Measurements from ENCODE around the gene SCN4B.
"Not testable (repeated sequence)": the region's sequence is repeated elsewhere in the genome, so short reads cannot be mapped to it uniquely, and the experiment has no call there.

Gene SCN4B, protein sequence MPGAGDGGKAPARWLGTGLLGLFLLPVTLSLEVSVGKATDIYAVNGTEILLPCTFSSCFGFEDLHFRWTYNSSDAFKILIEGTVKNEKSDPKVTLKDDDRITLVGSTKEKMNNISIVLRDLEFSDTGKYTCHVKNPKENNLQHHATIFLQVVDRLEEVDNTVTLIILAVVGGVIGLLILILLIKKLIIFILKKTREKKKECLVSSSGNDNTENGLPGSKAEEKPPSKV

DNA sequence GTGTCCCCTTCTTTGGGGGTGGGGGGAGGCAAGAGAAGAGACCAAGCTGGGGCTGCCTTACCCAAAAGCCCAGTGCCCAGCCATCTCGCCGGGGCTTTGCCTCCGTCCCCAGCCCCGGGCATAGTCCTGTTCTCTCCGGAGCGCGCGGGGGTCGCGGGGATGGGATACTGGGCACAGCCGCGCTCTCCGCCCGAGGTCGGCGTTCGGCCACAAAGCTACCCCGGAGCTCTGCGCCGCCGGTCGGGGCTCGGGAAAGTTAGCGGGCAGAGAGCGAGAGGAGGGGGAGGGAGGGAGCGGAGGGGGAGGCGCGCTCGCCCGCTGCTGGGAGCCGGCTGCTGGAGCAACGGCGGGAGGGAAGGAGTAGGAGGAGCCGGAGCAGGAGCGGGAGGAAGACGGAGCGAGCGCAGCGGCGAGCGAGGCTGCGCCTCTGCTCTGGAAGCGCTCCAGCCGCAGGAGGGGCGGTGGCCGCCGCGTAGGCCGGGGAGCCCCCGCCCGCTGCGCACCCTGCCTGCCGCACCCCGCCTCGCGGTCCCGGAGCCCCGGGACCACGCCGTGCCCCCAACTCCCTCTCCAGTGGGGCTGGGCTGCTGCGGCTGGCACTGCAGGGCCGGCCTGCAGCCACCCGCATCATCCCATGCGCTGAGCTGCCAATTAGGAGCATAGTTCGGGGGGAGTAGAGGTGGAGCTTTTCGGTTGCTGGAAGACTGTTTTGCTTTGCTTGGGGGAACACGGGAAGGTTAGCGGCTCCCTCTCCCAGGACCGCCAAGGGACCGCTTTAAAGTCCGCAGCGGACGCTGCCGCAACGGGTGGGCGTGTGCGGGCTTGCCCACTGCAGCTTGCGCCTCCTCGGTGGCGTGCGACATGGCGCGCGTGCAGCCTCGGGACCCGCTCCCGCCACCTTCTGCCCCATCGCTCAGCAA is at the start of gene SCN4B:
SCN4B (minus strand) TSS at position 272 of the 920 bp plus-strand sequence; CDS start at position 122, 150 bp downstream.
- DNase-seq (ENCODE audit: extremely low read depth in 1 of 2, low read depth in 1 of 2) = no peak

DNA sequence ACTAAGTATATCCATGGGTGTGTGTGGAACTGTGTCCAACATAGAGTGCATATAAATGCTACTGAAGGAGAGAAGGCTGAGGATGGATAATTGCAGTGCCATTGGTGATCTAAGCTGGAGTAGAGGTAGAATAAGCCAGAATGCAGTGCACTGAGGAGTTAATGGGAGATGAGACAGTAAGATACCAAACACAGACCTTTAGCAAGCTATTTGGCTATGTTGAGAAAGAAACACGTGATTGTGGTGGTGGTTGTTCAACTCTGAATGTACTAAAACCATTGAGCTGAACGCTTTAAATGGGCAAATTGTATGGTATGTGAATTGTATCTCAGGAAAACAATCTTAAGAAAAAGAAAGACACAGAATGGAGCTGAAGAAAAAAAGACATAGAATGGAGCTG is 49.3 kb upstream of the SCN4B start:
- no peak for DNase-seq (ENCODE audit: extremely low read depth in 1 of 2, low read depth in 1 of 2)

DNA sequence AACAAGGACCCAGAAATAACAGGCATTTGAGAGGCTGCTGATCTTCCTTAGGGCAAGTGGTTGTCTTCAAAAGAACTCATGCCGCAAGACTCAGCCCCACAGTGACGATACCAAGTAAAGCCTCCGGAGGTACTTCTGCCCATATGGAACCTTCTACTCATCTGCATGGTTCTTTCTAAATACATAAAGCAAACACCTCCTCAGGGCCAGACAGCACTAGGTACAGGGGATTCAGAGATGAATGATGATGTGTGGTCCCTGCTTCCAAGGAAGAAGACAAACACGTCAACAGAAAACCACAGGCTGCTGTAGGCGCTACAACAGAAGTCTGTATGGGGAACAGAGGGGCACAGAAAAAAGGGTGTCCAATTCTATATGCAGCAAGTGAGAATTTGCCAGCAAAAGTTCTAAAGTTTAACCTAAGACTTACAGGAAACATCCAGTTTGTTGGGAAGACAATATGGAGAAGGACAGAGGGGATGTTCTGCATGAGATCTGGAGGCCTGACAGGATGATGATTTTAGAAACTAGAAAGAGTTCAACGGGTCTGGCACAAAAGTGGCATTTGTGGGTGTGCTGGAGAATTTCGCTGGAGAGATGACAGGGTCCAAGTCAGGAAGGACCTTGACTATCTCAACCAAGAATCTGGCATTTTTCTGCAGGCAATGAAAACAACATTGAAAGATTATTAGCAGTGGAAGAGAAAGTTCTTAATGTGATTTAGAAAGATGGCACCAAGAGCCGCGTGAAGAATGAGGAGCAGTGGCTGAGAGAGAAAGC is 48.5 kb upstream of the SCN4B start:
- peak in 1 of 2 donors; percentile 42 for DNase-seq (ENCODE audit: extremely low read depth in 1 of 2, low read depth in 1 of 2)

DNA sequence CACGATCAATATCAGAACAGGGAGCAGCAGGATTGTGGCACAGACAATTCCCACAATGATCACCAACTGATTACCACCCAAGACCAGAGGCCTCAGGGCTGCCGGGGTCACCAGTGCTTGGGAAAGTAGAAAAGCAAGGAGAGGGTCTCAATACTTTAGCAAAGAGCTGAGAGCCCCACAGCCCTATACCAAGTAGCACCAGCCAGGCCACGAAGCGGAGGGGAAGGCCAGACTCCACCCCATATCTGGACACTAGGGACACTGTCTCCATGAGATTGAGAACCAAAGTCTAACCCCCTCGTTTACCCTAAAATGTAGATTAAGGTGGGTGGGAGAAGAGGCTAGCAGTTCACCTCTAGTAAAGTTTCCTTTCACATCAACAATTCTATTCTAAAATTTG is 47.9 kb upstream of the SCN4B start:
- DNase-seq (ENCODE audit: extremely low read depth in 1 of 2, low read depth in 1 of 2) = no peak

DNA sequence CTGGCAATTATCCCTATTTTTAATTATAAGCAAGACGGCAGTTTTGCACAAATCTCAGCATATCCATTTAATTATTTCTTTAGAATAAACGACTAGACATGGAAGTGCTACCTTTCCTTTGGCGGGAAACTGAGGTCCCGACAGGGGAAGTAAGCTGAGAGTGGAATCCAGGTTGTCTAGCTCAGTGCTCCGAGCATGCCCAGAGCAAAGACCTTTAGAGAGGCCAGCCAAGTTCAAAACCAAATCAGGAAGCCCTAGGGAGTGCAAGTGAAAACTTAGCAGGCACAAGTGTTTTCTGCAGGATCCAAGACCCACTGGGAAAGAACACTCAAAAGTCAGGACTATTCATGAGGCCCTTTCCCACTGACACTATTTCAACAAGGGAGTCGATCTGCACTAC is 46.5 kb upstream of the SCN4B start:
- no peak for DNase-seq (ENCODE audit: extremely low read depth in 1 of 2, low read depth in 1 of 2)

DNA sequence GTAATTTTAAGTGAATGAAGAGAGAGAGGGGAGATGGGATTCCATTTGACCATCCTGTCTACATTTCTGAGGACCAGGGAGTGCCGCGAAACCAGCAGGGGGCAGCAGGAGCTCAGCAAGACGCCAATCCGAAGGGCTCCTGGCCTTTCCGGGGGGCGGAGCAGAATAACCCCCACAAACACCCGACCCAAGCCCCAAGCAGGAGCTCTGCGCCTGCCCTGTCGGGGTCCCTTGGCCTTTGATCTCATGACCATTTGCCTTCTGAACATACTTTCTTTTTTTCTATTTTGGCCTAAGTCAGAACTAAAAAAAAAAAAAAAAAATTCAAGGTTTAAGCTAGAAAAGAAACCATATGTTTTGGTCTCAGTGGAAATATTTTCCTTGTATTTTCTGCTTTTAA is 45.7 kb upstream of the SCN4B start:
- DNase-seq (ENCODE audit: extremely low read depth in 1 of 2, low read depth in 1 of 2) = peak; percentile 55 to 82

DNA sequence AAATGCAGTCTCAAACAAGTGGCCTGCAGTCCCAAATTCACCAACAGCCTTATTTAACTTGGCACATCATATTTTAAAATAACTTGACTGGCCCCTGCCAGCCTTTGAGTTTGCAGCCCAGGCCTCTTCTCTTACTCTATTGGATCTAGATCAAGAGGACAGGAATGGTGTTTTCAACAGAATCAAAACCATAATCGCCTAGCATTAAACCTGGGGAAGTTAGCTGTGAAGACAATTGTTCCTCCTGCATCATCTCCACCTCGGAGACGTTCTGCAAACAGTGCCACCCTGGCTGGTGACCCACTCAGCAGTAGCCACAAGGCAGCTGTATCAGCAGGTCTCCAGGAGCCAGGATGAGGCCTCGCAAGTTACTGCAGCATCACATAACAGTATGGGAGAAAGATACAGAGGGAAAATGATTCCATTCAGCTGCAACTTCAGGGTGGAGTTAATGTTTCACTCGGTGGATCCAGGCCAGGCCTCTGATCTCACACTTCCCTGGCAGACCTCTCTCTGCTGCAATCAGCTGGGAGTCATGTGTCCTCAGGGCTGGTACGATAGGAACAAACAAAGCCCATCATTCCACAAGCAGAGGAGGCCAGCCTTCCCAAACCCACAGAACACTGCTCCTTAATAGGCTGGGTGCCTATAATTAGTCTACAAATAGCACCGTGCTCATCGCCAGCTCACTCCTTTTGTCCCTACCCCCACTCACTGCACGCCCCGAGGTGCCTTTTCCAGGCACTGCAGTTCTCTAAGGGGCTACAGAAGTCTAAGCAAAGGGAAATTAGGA is 42.4 kb upstream of the SCN4B start:
- no peak for DNase-seq (ENCODE audit: extremely low read depth in 1 of 2, low read depth in 1 of 2)

DNA sequence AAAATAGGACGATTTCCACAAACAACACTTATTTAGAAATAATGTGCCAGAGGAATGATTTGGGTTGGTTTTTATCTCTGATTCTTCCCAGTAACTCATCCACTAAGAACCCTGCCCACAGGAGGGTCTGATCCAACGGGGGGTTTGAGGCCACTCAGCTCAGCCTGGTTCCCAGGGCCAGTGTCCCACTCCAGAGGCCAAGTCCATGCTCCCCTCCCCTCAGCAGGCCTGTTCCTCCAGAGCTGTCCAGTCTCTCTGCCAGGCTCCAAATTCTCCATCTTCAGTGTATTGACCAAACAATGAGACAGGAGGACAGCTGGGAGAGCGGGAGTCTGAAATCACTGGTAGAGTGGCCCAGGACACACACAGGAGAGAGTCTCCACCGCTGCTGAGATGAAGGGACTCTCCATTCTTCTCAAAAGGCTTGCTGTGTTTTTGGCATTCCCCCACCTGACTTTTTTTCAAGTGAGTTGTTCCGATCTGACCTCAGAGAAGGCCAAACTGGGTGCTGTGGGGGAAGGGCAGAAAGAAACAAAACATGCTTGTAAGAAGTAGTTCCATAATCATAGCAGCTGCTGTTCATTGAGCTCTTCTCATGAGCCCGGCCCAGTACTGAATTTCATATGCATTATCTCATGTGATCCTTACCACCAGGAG is 41.4 kb upstream of the SCN4B start:
- DNase-seq (ENCODE audit: extremely low read depth in 1 of 2, low read depth in 1 of 2) = no peak

DNA sequence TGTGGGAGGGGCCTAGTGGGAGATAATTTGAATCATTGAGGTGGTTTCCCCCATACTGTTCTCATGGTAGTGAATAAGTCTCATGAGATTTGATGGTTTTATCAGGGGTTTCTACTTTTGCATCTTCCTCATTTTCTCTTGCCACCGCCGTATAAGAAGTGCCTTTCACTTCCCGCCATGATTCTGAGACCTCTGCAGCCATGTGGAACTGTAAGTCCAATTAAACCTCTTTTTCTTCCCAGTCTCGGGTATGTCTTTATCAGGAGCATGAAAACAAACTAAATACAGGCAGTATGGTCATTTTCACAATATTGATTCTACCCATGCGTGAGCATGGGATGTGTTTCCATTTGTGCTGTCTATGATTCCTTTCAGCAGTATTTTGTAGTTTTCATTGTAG is 40.2 kb upstream of the SCN4B start:
- not testable (repeated sequence) for DNase-seq (ENCODE audit: extremely low read depth in 1 of 2, low read depth in 1 of 2)

DNA sequence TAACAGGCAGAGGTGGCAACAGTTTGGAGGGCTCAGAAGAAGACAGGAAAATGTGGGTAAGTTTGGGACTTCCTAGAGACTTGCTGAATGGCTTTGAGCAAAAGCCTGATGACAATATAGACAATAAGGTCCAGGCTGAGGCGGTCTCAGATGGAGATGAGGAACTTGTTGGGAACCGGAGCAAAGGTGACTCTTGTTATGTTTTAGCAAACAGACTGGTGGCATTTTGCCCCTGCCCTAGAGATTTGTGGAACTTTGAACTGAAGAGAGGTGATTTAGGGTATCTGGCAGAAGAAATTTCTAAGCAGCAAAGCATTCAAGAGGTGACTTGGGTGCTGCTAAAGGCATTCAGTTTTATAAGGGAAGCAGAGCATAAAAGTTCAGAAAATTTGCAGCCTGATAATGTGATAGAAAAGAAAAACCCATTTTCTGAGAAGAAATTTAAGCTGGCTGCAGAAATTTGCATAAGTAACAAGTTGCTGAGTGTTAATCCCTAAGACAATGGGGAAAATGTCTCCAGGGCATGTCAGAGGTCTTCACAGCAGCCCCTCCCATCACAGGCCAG is 38.4 kb upstream of the SCN4B start:
- DNase-seq (ENCODE audit: extremely low read depth in 1 of 2, low read depth in 1 of 2) = not testable (repeated sequence)

DNA sequence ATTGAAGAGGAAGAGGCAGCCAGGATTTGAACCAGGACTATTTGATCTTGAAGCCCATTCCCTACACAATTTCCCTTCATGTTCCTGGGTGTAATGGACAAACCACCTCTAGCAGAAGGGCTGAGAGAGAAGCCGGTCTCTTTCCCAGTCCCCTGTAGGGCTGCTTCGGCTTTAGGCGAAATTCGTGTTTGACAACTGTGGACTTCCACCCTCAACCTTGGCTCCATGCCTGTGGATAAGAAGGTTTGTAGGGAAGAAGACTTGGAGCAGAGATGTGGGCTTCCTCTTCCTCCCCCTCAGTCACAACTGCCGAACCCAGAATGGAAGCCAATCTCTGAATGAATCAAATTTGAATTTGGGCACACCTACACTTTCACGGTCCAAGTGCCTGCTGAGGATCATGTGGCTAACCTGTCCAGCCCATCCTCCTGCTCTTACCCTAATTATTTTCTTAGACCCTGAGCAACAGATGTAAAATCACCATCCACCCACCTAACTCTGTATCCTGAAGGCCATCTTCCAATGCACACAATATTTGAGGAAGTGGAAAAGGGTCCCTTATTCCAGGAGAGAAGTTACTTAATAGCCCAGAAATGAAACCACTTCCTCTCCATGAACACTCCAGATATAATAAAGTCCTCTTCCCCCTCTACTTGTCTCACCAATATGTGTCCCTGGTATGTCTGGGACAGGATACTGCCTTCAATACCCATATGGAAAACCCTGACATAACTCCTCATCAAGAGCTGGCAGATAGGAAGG is 33.9 kb upstream of the SCN4B start:
- no peak for DNase-seq (ENCODE audit: extremely low read depth in 1 of 2, low read depth in 1 of 2)

DNA sequence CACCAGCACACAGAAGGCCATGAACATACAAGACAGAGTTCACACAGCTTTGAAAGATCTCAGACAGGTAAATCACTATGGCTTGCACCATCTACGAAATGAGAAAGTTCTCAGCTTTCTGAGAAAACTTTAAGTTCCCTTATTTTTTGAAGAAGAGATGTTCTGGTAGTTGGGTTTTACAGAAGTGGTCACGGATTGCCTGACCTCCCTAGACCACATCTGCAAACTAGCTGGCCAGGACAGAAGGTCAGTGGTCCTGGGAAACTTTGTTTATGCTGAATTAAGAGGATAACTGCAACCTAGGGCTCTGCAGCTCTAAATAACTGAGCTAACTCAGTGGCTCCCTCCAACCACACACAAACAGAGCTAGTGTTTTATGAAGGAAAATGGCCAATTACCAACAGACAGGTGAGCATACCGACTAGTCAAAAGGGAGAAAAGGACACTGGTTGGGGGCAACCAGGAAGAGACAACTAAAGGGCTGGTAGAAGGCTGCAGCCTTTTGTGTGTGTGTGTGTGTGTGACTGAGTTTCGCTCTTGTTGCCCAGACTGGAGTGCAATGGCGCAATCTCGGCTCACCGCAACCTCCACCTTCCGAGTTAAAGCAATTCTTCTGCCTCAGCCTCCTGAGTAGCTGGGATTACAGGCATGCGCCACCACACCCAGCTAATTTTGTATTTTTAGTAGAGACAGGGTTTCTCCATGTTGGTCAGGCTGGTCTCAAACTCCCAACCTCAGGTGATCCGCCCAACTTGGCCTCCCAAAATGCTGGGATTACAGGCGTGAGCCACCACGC is 32.4 kb upstream of the SCN4B start:
- no peak for DNase-seq (ENCODE audit: extremely low read depth in 1 of 2, low read depth in 1 of 2)

DNA sequence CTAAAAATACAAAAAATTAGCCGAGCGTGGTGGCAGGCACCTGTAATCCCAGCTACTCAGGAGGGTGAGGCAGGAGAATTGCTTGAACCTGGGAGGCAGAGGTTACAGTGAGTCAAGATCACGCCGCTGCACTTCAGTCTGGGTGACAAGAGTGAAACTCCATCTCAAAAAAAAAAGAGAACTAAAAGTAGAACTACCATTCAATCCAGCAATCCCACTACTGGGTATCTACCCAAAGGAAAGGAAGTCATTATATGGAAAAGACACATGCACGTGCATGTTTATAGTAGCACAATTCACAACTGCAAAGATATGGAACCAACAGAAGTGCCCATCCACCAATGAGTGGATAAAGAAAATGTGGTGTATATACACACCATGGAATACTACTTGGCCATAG is 31.1 kb upstream of the SCN4B start:
- DNase-seq (ENCODE audit: extremely low read depth in 1 of 2, low read depth in 1 of 2) = not testable (repeated sequence)

DNA sequence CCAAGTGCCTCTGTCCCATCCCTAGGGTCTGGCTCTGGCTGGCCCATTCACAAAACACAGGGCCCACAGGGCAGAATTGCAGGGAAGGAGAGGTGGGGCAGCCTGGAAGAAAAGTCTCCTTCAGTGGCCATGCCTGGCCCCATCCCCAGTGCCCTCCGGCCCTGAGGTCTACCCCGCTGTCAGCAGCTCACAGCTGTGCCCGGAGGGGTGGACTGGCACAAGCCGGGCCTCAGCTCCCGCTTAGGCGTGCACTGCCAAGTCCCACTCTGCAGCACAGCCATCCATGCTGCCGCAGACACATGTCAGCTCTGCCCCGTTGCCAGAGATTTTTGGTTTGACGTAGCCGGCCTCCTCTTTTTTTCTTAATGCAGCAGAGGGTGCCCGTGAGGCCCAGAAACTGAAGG is 27.7 kb upstream of the SCN4B start:
- DNase-seq (ENCODE audit: extremely low read depth in 1 of 2, low read depth in 1 of 2) = no peak

DNA sequence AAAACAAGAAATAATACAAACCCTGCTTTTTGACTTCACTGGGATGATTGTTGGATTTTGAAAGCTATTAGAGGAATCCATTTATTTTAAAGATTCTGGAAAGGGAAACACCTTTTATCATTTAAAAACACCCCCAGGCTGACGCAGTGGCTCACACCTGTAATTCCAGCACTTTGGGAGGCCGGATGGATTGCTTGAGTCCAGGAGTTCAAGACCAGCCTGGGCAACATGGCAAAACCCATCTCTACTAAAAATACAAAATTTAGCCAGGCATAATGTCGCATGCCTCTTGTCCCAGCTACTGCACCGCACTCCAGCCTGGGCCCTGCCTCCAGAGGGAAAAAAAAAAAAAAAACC is 24.1 kb upstream of the SCN4B start:
- DNase-seq (ENCODE audit: extremely low read depth in 1 of 2, low read depth in 1 of 2) = no peak

DNA sequence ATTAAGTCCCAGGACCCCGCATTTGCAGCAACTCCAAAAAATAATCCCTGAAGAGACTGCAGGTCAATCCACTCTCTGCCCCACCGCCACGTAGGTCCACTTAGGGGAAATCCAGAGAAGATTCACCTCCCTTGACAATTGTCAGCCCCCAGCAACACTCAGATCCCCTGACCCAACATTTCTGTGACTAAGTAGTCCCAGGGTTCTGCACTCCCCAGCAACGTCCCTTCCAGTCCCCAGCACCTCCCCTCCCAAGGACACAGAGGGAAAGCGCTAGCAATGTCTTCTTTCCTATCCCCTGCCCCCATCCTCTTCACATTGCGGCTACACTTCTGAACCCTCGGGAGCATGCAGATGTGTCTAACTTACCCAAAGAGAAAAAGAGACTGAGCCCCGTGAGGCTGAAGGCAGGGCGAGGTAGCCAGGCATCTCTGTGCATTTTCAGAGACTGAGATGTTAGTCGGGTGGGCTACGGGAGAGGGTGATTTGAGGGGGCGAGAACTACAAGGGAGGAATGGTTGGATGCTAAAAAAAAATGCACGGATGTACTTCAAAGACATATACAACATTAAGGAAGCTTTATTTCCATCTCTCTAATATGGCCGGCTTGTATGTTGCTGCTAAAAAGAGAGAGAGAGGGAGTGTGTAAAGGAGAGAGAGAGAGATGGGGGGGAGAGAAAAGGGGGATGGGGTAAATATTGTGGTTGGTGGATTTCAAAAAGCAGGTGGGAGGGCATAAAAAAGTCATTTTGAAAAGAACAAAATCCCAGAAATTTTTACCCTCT is 23.6 kb upstream of the SCN4B start, which contains the start of gene SCN2B:
SCN2B (minus strand) TSS at position 647 of the 785 bp plus-strand sequence; CDS start at position 439, 208 bp downstream.
- DNase-seq (ENCODE audit: extremely low read depth in 1 of 2, low read depth in 1 of 2) = no peak
